Body of pancreas (tissue), 4 donors: ENCODE data around the gene PCDHB13.

ENCODE experiments used
- CTCF ChIP-seq, 7 experiments: fragments of 450-650 bp in 4 of 7; fragments of 200-600 bp in 3 of 7; sonication (generic) in 3 of 7; IDR thresholded peaks; one replicate each; pipeline ENCODE4 v1.5.1; 2016 to 2019; ENCODE audit warnings: antibody characterized with exemption in 7 of 7
- POLR2A ChIP-seq, 3 donors: fragments of 450-650 bp; IDR thresholded peaks; one replicate each; pipeline ENCODE4 v1.6.1; 2016; ENCODE audit warnings: antibody characterized with exemption in 3 of 3, mild to moderate bottlenecking in 2 of 3

GRCh38 chr5:141260458-141261237, 46.9 kb downstream of the PCDHB13 start:
- TF ChIP-seq CTCF (IDR thresholded peaks at IDR 0.05) (no peak), POLR2A (IDR thresholded peaks at IDR 0.05) (no peak)
